Peyer's patch (tissue), 4 donors: Measurements from ENCODE around the gene ASMT. TPM values are rescaled to one million over a fixed set of nuclear protein-coding genes. Genes with fewer than 3 reads are reported as not detected.

Experiments
- DNase-seq, 3 donors: peaks; one replicate each; pipeline ENCODE4 v3.0.0-alpha.2; 2017 to 2019
- H3K27ac ChIP-seq, 4 donors: fragments of 200-600 bp; sonication (generic); one replicate each; pipeline ENCODE4 v1.5.1; 2016 to 2019
- H3K27me3 ChIP-seq, 2 donors: fragments of 200-600 bp; sonication (generic); one replicate each; pipeline ENCODE4 v1.5.1; 2019
- H3K36me3 ChIP-seq, 3 donors: fragments of 200-600 bp; sonication (generic); one replicate each; pipeline ENCODE4 v1.5.1; 2016 to 2019
- H3K4me1 ChIP-seq, 4 donors: fragments of 200-600 bp; sonication (generic); one replicate each; pipeline ENCODE4 v1.5.1; 2016 to 2019
- H3K4me3 ChIP-seq, 4 donors: fragments of 200-600 bp; sonication (generic); 1 replicate in 3 of 4; 2 replicates in 1 of 4; pipeline ENCODE4 v1.5.1; 2016 to 2019; ENCODE audit warnings: mild to moderate bottlenecking in 1 of 4
- H3K9me3 ChIP-seq, 4 donors: fragments of 200-600 bp; sonication (generic); one replicate each; pipeline ENCODE4 v1.5.1; 2016 to 2019; ENCODE audit warnings: mild to moderate bottlenecking in 1 of 4
- POLR2A ChIP-seq, 2 donors: fragments of 450-650 bp; IDR thresholded peaks; one replicate each; pipeline ENCODE4 v1.5.1; 2017; ENCODE audit warnings: antibody characterized with exemption in 2 of 2, mild to moderate bottlenecking in 2 of 2, moderate library complexity in 2 of 2
- total RNA-seq, 4 donors: library from RNA; depleted of rRNA; stranded (reverse); fragments of >200 nt; gene quantifications; one replicate each; pipeline ENCODE4 v1.1.0, GENCODE V29; 2016
- TF ChIP-seq, protein P1 (sequence below), 6 experiments: fragments of 450-650 bp in 4 of 6; fragments of 200-600 bp in 2 of 6; sonication (generic) in 1 of 6; IDR thresholded peaks; one replicate each; pipeline ENCODE4 v1.5.1; 2017 to 2019; ENCODE audit warnings: antibody characterized with exemption in 6 of 6, mild to moderate bottlenecking in 3 of 6, moderate library complexity in 1 of 6

Gene ASMT
- total RNA-seq, 4 donors from 2014 or later = 12.4 TPM; not detected in 3

DNA sequence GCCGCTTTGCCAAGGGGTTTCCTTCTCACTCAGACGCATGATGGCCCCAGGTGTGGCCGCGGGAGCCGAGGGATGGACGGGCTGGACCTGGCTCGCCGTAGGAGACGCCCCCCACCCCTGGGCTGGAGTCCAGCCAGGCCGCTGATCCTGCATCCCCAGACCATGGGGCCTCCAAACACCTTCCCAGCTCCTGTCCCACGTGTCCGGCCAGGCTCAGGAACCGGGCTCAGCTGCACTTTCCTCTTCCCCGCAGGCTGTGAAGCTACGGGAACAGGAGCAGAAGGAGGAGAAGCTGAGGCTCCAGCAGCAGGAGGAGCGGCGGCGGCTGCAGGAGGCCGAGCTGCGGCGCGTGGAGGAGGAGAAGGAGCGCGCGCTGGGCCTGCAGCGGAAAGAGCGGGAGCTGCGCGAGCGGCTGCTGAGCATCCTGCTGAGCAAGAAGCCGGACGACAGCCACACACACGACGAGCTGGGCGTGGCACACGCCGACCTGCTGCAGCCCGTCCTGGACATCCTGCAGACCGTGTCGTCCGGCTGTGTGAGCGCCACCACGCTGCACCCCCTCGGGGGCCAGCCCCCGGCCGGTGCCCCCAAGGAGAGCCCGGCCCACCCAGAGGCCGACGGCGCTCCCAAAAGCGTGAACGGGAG lies 14.3 kb upstream of the ASMT start:
- Histone ChIP-seq H3K9me3 (no peaks in the 10 kb centered on the region), H3K36me3 (peaks cover 0 to 75% (median 0%) of the 10 kb centered on the region in 3 donors), H3K4me1 (no peaks in the 10 kb centered on the region), H3K27ac (no peak overlapping the region), H3K4me3 (no peak overlapping the region), H3K27me3 (no peaks in the 10 kb centered on the region)
- no peak for DNase-seq
- TF ChIP-seq, protein P1, sequence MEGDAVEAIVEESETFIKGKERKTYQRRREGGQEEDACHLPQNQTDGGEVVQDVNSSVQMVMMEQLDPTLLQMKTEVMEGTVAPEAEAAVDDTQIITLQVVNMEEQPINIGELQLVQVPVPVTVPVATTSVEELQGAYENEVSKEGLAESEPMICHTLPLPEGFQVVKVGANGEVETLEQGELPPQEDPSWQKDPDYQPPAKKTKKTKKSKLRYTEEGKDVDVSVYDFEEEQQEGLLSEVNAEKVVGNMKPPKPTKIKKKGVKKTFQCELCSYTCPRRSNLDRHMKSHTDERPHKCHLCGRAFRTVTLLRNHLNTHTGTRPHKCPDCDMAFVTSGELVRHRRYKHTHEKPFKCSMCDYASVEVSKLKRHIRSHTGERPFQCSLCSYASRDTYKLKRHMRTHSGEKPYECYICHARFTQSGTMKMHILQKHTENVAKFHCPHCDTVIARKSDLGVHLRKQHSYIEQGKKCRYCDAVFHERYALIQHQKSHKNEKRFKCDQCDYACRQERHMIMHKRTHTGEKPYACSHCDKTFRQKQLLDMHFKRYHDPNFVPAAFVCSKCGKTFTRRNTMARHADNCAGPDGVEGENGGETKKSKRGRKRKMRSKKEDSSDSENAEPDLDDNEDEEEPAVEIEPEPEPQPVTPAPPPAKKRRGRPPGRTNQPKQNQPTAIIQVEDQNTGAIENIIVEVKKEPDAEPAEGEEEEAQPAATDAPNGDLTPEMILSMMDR (IDR thresholded peaks at IDR 0.05) = no peak
- no peak for TF ChIP-seq POLR2A (IDR thresholded peaks at IDR 0.05)

DNA sequence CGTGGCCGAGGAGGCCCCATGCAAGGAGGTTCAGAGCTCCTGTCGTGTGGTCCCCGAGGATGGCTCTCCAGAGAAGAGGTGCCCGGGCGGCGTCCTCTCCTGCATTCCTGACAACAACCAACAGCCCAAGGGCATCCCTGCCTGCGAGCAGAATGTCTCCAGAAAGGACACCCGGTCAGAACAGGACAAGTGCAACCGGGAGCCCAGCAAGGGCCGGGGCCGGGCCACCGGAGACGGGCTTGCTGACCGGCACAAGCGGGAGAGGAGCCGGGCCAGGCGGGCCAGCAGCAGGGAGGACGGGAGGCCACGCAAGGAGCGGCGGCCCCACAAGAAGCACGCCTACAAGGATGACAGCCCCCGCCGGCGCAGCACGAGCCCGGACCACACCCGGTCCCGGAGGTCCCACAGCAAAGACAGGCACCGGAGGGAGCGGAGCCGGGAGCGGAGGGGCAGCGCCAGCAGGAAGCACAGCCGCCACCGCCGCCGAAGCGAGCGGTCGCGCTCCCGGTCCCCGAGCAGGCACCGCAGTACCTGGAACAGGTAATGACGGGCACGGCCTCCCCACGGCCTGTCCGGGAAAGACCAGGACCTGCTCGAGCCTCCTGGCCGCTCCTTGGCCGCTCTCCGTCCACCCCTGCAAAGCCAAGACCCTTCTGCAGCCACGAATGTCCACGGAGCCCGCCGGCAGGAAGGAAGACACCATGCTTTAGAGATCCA lies 13.7 kb upstream of the ASMT start:
- H3K36me3 ChIP-seq = peaks cover 0 to 68% (median 0%) of the 10 kb centered on the region in 3 donors
- DNase-seq = no peak
- no peaks in the 10 kb centered on the region for H3K9me3 ChIP-seq
- no peak overlapping the region for H3K27ac ChIP-seq
- no peak overlapping the region for H3K4me3 ChIP-seq
- no peaks in the 10 kb centered on the region for H3K27me3 ChIP-seq
- no peak for TF ChIP-seq POLR2A (IDR thresholded peaks at IDR 0.05)
- TF ChIP-seq, protein P1 (IDR thresholded peaks at IDR 0.05) = no peak
- no peaks in the 10 kb centered on the region for H3K4me1 ChIP-seq

DNA sequence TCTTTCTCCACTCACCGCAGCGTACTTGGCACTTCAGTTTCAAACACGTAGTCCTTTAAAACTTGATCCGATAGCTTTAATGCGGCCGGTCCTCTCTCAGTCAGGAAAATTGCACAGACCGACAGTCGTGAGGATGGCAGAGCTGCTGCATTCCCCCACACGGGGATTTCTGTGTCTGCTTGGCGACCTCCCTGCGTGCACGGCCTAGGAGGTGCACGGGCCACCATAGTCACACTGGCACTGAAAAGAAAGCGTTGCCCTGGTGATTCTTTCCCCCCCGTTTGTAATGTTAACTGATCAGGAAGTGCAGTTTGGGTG lies 13.1 kb upstream of the ASMT start:
- Histone ChIP-seq H3K27ac (no peak overlapping the region), H3K4me3 (no peak overlapping the region), H3K27me3 (no peaks in the 10 kb centered on the region), H3K9me3 (no peaks in the 10 kb centered on the region), H3K36me3 (peaks cover 0 to 66% (median 0%) of the 10 kb centered on the region in 3 donors), H3K4me1 (no peaks in the 10 kb centered on the region)
- DNase-seq = no peak
- TF ChIP-seq, protein P1 (IDR thresholded peaks at IDR 0.05) = no peak
- TF ChIP-seq POLR2A (IDR thresholded peaks at IDR 0.05) = no peak

DNA sequence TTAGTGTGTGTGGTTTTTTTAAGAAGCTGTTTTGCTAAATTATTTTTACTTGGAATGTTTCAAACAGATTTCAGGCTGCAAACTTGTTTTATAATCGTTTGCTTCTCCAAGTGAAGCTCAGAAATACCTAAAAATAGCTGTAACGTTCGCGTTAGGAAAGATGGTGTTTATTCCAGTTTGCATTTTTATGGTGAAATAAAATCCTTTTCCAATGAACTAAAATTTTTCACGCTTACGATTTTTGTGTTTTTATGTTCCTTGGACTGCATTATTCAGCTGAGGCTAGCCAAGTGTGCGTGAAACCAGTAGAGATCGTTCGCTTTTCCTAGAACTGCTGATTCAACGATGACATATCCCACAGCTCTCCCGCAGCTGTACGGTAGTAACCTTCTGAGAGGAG lies 12.6 kb upstream of the ASMT start:
- peak in 1 of 3 donors; percentile 11 for DNase-seq
- no peak overlapping the region for H3K27ac ChIP-seq
- peaks cover 0 to 61% (median 0%) of the 10 kb centered on the region in 3 donors for H3K36me3 ChIP-seq
- no peak overlapping the region for H3K4me3 ChIP-seq
- no peaks in the 10 kb centered on the region for H3K27me3 ChIP-seq
- H3K9me3 ChIP-seq = no peaks in the 10 kb centered on the region
- no peak for TF ChIP-seq POLR2A (IDR thresholded peaks at IDR 0.05)
- TF ChIP-seq, protein P1 (IDR thresholded peaks at IDR 0.05) = no peak
- H3K4me1 ChIP-seq = no peaks in the 10 kb centered on the region

DNA sequence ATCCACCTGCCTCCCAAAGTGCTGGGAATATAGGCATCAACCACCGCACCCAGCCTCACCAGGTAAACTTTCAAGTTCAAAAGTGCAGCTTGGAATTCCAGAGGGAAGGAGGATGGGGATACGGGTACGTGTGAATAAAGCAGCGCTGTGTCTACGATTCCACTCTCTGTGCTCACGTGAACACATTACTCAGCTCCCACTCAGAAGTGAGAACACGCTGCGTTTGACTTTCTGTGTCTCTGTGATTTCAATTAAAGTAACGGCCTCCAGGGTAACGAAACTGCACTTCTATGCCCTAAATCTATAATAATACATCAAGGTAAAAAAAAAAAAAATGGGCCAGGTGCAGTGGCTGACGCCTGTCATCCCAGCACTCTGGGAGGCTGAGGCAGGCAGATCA lies 8.4 kb upstream of the ASMT start:
- no peaks in the 10 kb centered on the region for H3K9me3 ChIP-seq
- no peak overlapping the region for H3K27ac ChIP-seq
- H3K36me3 ChIP-seq = peaks cover 0 to 19% (median 0%) of the 10 kb centered on the region in 3 donors
- H3K27me3 ChIP-seq = no peaks in the 10 kb centered on the region
- H3K4me1 ChIP-seq = no peaks in the 10 kb centered on the region
- no peak overlapping the region for H3K4me3 ChIP-seq
- DNase-seq = no peak
- TF ChIP-seq, protein P1 (IDR thresholded peaks at IDR 0.05) = no peak
- no peak for TF ChIP-seq POLR2A (IDR thresholded peaks at IDR 0.05)
